GM19468 (cell line): ENCODE results near the gene PCED1B.

Experiments
- ATAC-seq: cut with Tn5 transposase; IDR thresholded peaks from one replicate; pipeline ENCODE4 v1.9.1; 2021; ENCODE audit warnings: mild to moderate bottlenecking, moderate library complexity, moderate number of reproducible peaks; ENCODE audit not compliant: unreplicated experiment; ENCODE audit errors: extremely low read depth

Gene PCED1B

GRCh38 chr12:47087088-47087688 lies 7.8 kb downstream of the PCED1B start:
- no peak for ATAC-seq

- no peak for ATAC-seq
These were observed 8.9 kb downstream of the PCED1B start for GRCh38 chr12:47088021-47088944.

- no peak for ATAC-seq
These were observed 11.6 kb downstream of the PCED1B start for GRCh38 chr12:47091009-47091408.

- ATAC-seq: no peak
These were observed 15.4 kb downstream of the PCED1B start for GRCh38 chr12:47094804-47095203.

GRCh38 chr12:47095446-47096236 lies 16.2 kb downstream of the PCED1B start:
- ATAC-seq: no peak

GRCh38 chr12:47097276-47097896 lies 18.0 kb downstream of the PCED1B start:
- ATAC-seq: no peak

GRCh38 chr12:47098099-47098498 lies 18.7 kb downstream of the PCED1B start:
- ATAC-seq: no peak

- no peak for ATAC-seq
These were observed 20.2 kb downstream of the PCED1B start for GRCh38 chr12:47099610-47100009.

- no peak for ATAC-seq
These were observed 20.7 kb downstream of the PCED1B start for GRCh38 chr12:47100160-47100559.

GRCh38 chr12:47102406-47102805 lies 23.0 kb downstream of the PCED1B start:
- no peak for ATAC-seq

GRCh38 chr12:47102845-47103651 lies 23.6 kb downstream of the PCED1B start:
- ATAC-seq: no peak

GRCh38 chr12:47105914-47106674 lies 26.7 kb downstream of the PCED1B start:
- no peak for ATAC-seq

- no peak for ATAC-seq
These were observed 28.0 kb downstream of the PCED1B start for GRCh38 chr12:47107446-47107845.

- no peak for ATAC-seq
These were observed 28.5 kb downstream of the PCED1B start for GRCh38 chr12:47107926-47108325.

GRCh38 chr12:47110011-47110541 lies 30.7 kb downstream of the PCED1B start:
- no peak for ATAC-seq

GRCh38 chr12:47110718-47111391 lies 31.4 kb downstream of the PCED1B start:
- ATAC-seq: no peak

GRCh38 chr12:47111392-47111778 lies 32.0 kb downstream of the PCED1B start:
- ATAC-seq: no peak

- no peak for ATAC-seq
These were observed 32.4 kb downstream of the PCED1B start for GRCh38 chr12:47111854-47112253.
